Measurements from ENCODE around the gene EIF3F. TPM values are rescaled to one million over a fixed set of nuclear protein-coding genes. Genes with fewer than 3 reads are reported as not detected.
A peak's percentile ranks its signal among the peaks of the same experiment; 100 is the strongest.
"Not testable (repeated sequence)": the region's sequence is repeated elsewhere in the genome, so short reads cannot be mapped to it uniquely, and the experiment has no call there.

Gene EIF3F
- total RNA-seq, 3 donors from 2014 or later: 336 to 429 (median 342) TPM

- DNase-seq: no peak
- no peak for ATAC-seq
- Mint-ChIP-seq H3K4me3 (no peak overlapping the region), H3K9me3 (no peaks in the 10 kb centered on the region), H3K36me3 (ENCODE audit: insufficient read depth) (no peaks in the 10 kb centered on the region), H3K4me1 (ENCODE audit: low read depth) (no peaks in the 10 kb centered on the region), H3K27me3 (ENCODE audit: low read depth) (peaks cover 14% of the 10 kb centered on the region)
These were observed 14.1 kb upstream of the EIF3F start for GRCh38 chr11:7973011-7973410.

GRCh38 chr11:7974668-7975067, 12.5 kb upstream of the EIF3F start:
- no peak for DNase-seq
- Mint-ChIP-seq H3K4me1 (ENCODE audit: low read depth) (no peaks in the 10 kb centered on the region), H3K9me3 (no peaks in the 10 kb centered on the region), H3K36me3 (ENCODE audit: insufficient read depth) (no peaks in the 10 kb centered on the region), H3K4me3 (no peak overlapping the region), H3K27me3 (ENCODE audit: low read depth) (peaks cover 11% of the 10 kb centered on the region)
- no peak for ATAC-seq

- H3K36me3 Mint-ChIP-seq (ENCODE audit: insufficient read depth): no peaks in the 10 kb centered on the region
- no peaks in the 10 kb centered on the region for H3K9me3 Mint-ChIP-seq
- ATAC-seq (no peak), DNase-seq (no peak)
- no peak overlapping the region for H3K4me3 Mint-ChIP-seq
- H3K4me1 Mint-ChIP-seq (ENCODE audit: low read depth): no peaks in the 10 kb centered on the region
- peaks cover 8% of the 10 kb centered on the region for H3K27me3 Mint-ChIP-seq (ENCODE audit: low read depth)
These were observed 9.8 kb upstream of the EIF3F start for GRCh38 chr11:7977232-7977917.

- no peaks in the 10 kb centered on the region for H3K36me3 Mint-ChIP-seq (ENCODE audit: insufficient read depth)
- ATAC-seq (no peak), DNase-seq (no peak)
- no peak overlapping the region for H3K4me3 Mint-ChIP-seq
- H3K27me3 Mint-ChIP-seq (ENCODE audit: low read depth): peaks cover 1% of the 10 kb centered on the region
- H3K9me3 Mint-ChIP-seq: no peaks in the 10 kb centered on the region
- H3K4me1 Mint-ChIP-seq (ENCODE audit: low read depth): peaks cover 8% of the 10 kb centered on the region
These were observed 5.4 kb upstream of the EIF3F start for GRCh38 chr11:7981619-7982157.

- no peak overlapping the region for H3K4me3 Mint-ChIP-seq
- no peak for DNase-seq
These were observed 4.5 kb upstream of the EIF3F start for GRCh38 chr11:7982582-7983119.

GRCh38 chr11:7983832-7984590, 3.1 kb upstream of the EIF3F start:
- ATAC-seq (no peak), DNase-seq (no peak)
- no peak overlapping the region for H3K4me3 Mint-ChIP-seq
- H3K4me1 Mint-ChIP-seq (ENCODE audit: low read depth): peaks cover 20% of the 10 kb centered on the region
- peaks cover 4% of the 10 kb centered on the region for H3K36me3 Mint-ChIP-seq (ENCODE audit: insufficient read depth)
- H3K9me3 Mint-ChIP-seq: no peaks in the 10 kb centered on the region
- no peaks in the 10 kb centered on the region for H3K27me3 Mint-ChIP-seq (ENCODE audit: low read depth)

More at GRCh38 chr11:7982582-7983119, 4.5 kb upstream of the EIF3F start:
- H3K27me3 Mint-ChIP-seq (ENCODE audit: low read depth): peaks cover 1% of the 10 kb centered on the region
- ATAC-seq: no peak
- H3K36me3 Mint-ChIP-seq (ENCODE audit: insufficient read depth): no peaks in the 10 kb centered on the region
- no peaks in the 10 kb centered on the region for H3K9me3 Mint-ChIP-seq
- H3K4me1 Mint-ChIP-seq (ENCODE audit: low read depth): peaks cover 11% of the 10 kb centered on the region

- H3K4me1 Mint-ChIP-seq (ENCODE audit: low read depth): peaks cover 36% of the 10 kb centered on the region
- peaks cover 33% of the 10 kb centered on the region for H3K36me3 Mint-ChIP-seq (ENCODE audit: insufficient read depth)
- not testable (repeated sequence) for DNase-seq; H3K27me3 Mint-ChIP-seq (ENCODE audit: low read depth); H3K9me3 Mint-ChIP-seq
- peak overlapping the region; percentile 100 for H3K4me3 Mint-ChIP-seq
- ATAC-seq: peak; percentile 29
These were observed 385 bp downstream of the EIF3F start for GRCh38 chr11:7987560-7987883.

- Mint-ChIP-seq H3K27me3 (ENCODE audit: low read depth) (no peaks in the 10 kb centered on the region), H3K4me1 (ENCODE audit: low read depth) (peaks cover 13% of the 10 kb centered on the region), H3K9me3 (no peaks in the 10 kb centered on the region), H3K36me3 (ENCODE audit: insufficient read depth) (peaks cover 74% of the 10 kb centered on the region), H3K4me3 (no peak overlapping the region)
- DNase-seq: no peak
- no peak for ATAC-seq
These were observed 7.6 kb downstream of the EIF3F start for GRCh38 chr11:7994581-7995278.

- H3K9me3 Mint-ChIP-seq: no peaks in the 10 kb centered on the region
- no peak for DNase-seq
- peaks cover 2% of the 10 kb centered on the region for H3K4me1 Mint-ChIP-seq (ENCODE audit: low read depth)
- no peak overlapping the region for H3K4me3 Mint-ChIP-seq
- peaks cover 40% of the 10 kb centered on the region for H3K36me3 Mint-ChIP-seq (ENCODE audit: insufficient read depth)
- no peaks in the 10 kb centered on the region for H3K27me3 Mint-ChIP-seq (ENCODE audit: low read depth)
- no peak for ATAC-seq
These were observed 12.7 kb downstream of the EIF3F start for GRCh38 chr11:7999795-8000194.

- no peaks in the 10 kb centered on the region for H3K27me3 Mint-ChIP-seq (ENCODE audit: low read depth)
- H3K36me3 Mint-ChIP-seq (ENCODE audit: insufficient read depth): peaks cover 36% of the 10 kb centered on the region
- peaks cover 2% of the 10 kb centered on the region for H3K4me1 Mint-ChIP-seq (ENCODE audit: low read depth)
- ATAC-seq (no peak), DNase-seq (no peak)
- no peaks in the 10 kb centered on the region for H3K9me3 Mint-ChIP-seq
- no peak overlapping the region for H3K4me3 Mint-ChIP-seq
These were observed 13.3 kb downstream of the EIF3F start for GRCh38 chr11:8000390-8000789.

GRCh38 chr11:8002676-8003075, 15.5 kb downstream of the EIF3F start:
- H3K4me3 Mint-ChIP-seq: no peak overlapping the region

GRCh38 chr11:8003187-8003586, 16.1 kb downstream of the EIF3F start:
- ATAC-seq: peak in 1 of 2 donors; percentile 16
- Mint-ChIP-seq H3K27me3 (ENCODE audit: low read depth) (no peaks in the 10 kb centered on the region), H3K4me1 (ENCODE audit: low read depth) (peaks cover 2% of the 10 kb centered on the region), H3K4me3 (no peak overlapping the region), H3K36me3 (ENCODE audit: insufficient read depth) (peaks cover 12% of the 10 kb centered on the region), H3K9me3 (no peaks in the 10 kb centered on the region)
- DNase-seq: no peak

More at GRCh38 chr11:8002676-8003075, 15.5 kb downstream of the EIF3F start:
- ATAC-seq (no peak), DNase-seq (no peak)
- Mint-ChIP-seq H3K36me3 (ENCODE audit: insufficient read depth) (peaks cover 14% of the 10 kb centered on the region), H3K27me3 (ENCODE audit: low read depth) (no peaks in the 10 kb centered on the region), H3K9me3 (no peaks in the 10 kb centered on the region), H3K4me1 (ENCODE audit: low read depth) (peaks cover 2% of the 10 kb centered on the region)

- ATAC-seq: no peak
- no peak for DNase-seq
- H3K9me3 Mint-ChIP-seq: no peaks in the 10 kb centered on the region
- H3K4me3 Mint-ChIP-seq: no peak overlapping the region
- peaks cover 9% of the 10 kb centered on the region for H3K36me3 Mint-ChIP-seq (ENCODE audit: insufficient read depth)
- no peaks in the 10 kb centered on the region for H3K27me3 Mint-ChIP-seq (ENCODE audit: low read depth)
- H3K4me1 Mint-ChIP-seq (ENCODE audit: low read depth): peaks cover 2% of the 10 kb centered on the region
These were observed 16.9 kb downstream of the EIF3F start for GRCh38 chr11:8004008-8004407.

- no peak for ATAC-seq
- H3K4me3 Mint-ChIP-seq: no peak overlapping the region
These were observed 18.4 kb downstream of the EIF3F start for GRCh38 chr11:8005556-8005955.

More at GRCh38 chr11:8005556-8005955, 18.4 kb downstream of the EIF3F start:
- H3K27me3 Mint-ChIP-seq (ENCODE audit: low read depth): peaks cover 2% of the 10 kb centered on the region
- no peaks in the 10 kb centered on the region for H3K9me3 Mint-ChIP-seq
- peaks cover 2% of the 10 kb centered on the region for H3K4me1 Mint-ChIP-seq (ENCODE audit: low read depth)
- no peaks in the 10 kb centered on the region for H3K36me3 Mint-ChIP-seq (ENCODE audit: insufficient read depth)
- DNase-seq: no peak

Data from activated T-cell treated with anti-CD3 and anti-CD28 coated beads, Interleukin-2, amount 50 U/mL, for 4 hours (primary cell).